GM18868 (cell line): Measurements from ENCODE around the gene AMZ2.
A peak's percentile ranks its signal among the peaks of the same experiment; 100 is the strongest.
"Not testable (repeated sequence)": the region's sequence is repeated elsewhere in the genome, so short reads cannot be mapped to it uniquely, and the experiment has no call there.

ENCODE experiments used
- ATAC-seq: cut with Tn5 transposase; IDR thresholded peaks from one replicate; pipeline ENCODE4 v1.9.1; 2021; ENCODE audit warnings: mild to moderate bottlenecking, moderate library complexity; ENCODE audit not compliant: unreplicated experiment

Gene AMZ2

GRCh38 chr17:68220186-68220585 is 27.7 kb upstream of the AMZ2 start:
- not testable (repeated sequence) for ATAC-seq

- ATAC-seq = not testable (repeated sequence)
These were observed 27.1 kb upstream of the AMZ2 start for GRCh38 chr17:68220786-68221185.

- no peak for ATAC-seq
These were observed 26.1 kb upstream of the AMZ2 start for GRCh38 chr17:68221786-68222185.

GRCh38 chr17:68222606-68223005 is 25.2 kb upstream of the AMZ2 start:
- no peak for ATAC-seq

DNA sequence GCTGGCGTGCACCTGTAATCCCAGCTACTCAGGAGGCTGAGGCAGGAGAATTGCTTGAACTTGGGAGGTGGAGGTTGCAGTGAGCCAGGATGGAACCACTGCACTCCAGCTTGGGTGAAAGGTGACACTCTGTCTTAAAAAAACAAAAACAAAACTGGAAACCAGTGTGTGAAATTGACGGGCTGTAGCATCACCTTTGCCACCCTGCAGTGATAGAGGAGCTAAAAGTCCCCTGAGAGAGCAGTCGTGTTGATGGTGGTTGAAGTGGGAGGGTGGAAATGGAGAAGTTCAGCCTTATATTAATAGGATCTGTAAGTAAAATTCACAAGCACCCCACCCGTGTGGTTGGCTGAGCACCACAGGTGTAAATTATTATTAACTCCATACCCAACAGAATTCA is 22.8 kb upstream of the AMZ2 start:
- ATAC-seq = peak; percentile 68

- ATAC-seq = not testable (repeated sequence)
These were observed 19.7 kb upstream of the AMZ2 start for GRCh38 chr17:68228039-68228680.

DNA sequence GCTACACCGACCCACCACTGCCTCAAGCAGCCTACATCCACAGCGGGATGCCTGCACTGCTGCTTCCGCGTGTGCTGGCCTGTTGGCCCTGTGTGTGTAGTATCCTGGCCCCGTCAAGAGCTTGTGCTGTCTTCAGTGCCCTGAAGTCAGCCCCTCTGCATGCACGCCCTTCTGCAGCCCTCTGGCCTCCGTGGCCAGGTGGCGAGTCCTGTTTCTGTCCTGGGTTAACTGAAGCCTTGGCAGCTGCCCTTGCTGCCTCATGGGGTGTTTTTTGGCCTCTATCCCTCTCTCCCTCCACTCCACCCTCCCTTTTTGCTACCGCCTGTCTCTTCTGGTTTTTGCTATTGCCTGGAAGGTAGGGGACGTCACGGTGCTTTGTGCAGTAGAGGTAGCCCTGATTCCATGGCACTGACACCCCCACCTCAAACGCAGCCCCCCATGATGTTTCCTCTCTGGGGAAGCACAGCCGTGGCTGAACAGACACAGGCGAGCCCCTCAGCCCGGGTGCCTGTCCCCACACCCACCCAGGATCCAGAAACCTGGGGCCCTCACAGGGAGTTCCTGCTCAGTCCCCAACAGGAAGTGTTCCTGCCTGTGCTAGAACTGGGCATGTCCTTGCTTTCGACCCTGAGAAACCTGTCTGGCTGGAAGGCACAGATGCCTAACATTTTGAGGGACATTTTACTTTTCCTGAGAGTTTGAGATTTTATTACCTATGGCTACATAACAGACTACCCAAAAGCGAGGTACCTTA is 18.8 kb upstream of the AMZ2 start:
- no peak for ATAC-seq

DNA sequence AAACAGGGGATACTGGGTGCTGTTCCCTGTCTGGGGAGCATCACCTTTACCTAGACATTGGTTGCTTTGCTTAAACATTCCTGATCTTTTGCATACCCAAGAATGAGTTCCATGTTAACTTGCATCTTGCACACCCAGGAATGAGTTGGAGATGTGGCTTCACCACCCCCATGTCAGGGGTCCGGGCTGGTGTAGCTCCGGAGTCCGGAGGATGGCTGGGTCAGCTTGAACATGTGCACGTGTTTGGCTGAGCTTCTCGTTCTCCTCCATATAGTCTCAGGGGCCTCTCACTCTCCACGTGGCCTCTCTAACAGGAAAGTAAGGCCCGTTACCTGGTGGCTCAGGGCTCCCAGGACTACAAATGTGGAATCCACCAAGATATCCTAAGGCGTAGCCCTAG is 18.2 kb upstream of the AMZ2 start:
- no peak for ATAC-seq

GRCh38 chr17:68231131-68231530 is 16.7 kb upstream of the AMZ2 start:
- not testable (repeated sequence) for ATAC-seq

- no peak for ATAC-seq
These were observed 16.3 kb upstream of the AMZ2 start for GRCh38 chr17:68231541-68231940.

DNA sequence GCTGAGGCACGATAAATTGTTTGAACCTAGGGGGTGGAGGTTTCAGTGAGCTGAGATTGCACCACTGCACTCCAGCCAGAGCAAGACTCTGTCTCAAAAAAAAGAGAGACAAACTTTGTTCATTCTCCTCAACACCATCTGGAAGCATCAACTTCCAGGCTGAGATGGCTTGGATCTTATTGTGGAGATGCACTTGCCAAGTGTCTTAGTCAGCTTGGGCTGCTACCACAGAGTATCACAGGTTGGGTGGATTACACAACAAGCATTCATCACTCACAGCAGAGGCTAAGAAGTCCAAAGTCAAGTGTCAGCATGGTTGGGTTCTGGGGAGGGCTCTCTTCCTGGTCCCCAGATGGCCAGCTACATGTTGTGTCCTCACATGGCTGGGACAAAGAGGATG is 15.1 kb upstream of the AMZ2 start:
- not testable (repeated sequence) for ATAC-seq

GRCh38 chr17:68234726-68235335 is 13.0 kb upstream of the AMZ2 start:
- peak; percentile 33 for ATAC-seq

- ATAC-seq = not testable (repeated sequence)
These were observed 12.5 kb upstream of the AMZ2 start for GRCh38 chr17:68235336-68235791.

- peak; percentile 72 for ATAC-seq
These were observed 10.3 kb upstream of the AMZ2 start for GRCh38 chr17:68237369-68238163.

DNA sequence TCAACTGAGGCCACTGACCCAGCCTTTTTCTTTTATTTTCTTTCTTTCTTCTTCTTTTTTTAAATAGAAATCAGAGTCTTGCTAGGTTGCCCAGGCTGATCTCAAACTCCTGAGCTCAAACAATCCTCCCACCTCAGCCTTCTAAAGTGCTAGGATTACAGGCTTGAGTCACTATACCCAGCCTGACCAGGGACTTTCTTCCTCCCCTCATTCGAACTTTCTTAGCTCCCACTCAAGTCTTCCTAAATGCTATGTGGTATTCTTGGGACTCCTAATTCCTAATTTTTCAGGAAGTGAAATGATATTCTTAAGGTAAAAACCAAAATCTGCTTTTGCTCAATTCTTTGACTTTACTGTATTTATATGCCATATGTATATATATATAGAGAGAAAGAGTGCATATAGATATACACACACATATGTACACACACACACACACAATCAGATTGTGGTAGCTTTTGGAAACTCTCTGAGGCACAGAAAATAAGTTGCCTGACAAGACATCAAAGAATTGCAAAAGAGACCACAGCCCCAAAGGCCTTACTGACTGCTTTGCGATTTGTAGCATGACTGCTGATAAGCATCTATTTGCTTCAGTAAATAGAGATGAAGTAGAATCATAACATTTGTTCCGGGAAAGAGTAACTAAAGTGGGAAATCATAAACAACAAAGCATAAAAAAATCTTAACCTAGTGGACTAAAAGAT is 9.5 kb upstream of the AMZ2 start:
- peak; percentile 10 for ATAC-seq

- ATAC-seq = peak; percentile 26
These were observed 9.0 kb upstream of the AMZ2 start for GRCh38 chr17:68238871-68239253.

DNA sequence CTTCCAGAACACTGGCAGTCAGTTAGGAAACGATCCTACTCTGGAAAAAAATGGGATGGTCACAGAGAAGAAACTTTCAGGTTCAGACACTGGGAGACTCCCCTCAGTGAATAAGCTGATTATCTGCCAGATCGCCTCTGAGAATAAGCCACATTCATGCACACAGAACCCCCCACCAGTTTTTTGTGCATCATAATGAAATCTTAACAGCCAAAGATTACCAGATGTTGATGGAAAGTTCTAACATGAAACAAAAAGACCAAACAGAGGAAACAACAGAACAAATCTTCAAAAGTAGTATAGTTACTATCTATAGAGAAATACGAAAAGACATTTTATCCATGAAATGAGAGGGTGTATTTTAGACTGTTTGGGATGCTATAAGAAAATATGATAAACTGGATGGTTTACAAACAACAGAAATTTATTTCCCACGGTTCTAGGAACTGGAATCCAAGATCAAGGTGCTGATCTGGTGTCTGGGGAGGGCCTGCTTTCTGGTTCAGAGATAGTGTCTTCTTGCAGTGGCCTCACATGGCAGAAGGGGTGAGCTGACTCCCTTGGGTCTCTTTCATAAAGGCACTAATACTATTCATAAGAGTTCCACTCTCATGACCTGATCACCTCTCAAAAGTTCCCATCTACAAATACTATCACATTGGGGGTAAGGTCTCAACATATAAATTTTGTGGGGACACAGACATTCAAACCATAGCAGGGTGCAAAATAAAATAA is 8.0 kb upstream of the AMZ2 start:
- no peak for ATAC-seq

DNA sequence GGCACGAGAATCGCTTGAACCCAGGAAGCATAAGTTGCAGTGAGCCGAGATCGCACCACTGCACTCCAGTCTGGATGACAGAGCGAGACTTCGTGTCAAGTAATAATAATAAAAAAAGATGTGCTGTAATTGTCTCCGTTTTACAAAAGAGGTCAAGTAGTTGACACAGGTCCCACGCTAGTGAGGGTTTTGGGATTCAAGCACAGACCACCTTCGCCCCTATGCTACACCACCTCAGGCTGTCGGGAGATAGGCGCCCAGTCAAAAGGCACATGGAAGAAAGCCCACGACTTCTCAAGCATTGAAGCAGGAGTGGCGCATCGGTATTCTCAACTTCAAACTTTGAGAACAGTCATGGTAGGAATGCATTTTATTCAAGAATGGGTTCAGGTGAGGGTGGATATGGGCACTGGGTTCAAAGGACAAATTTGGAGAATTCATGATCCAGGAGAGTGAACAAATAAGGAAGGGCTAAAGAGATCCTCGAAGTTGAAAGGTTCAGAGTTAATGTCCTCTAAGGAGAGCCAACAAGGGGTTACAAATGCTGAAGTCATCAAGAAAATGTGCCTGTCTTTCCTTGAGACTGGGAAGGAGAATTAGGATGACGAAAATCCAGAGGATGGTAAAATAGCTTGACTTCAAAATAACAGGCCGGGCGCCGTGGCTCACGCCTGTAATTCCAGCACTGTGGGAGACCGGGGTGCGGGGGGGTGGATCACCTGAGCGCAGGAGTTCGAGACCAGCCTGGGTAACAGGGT is 1.4 kb upstream of the AMZ2 start:
- ATAC-seq = no peak

GRCh38 chr17:68248199-68248825 is 469 bp downstream of the AMZ2 start:
- ATAC-seq = peak; percentile 17
